ENCODE data around the gene DPYSL3. TPM values are rescaled to one million over a fixed set of nuclear protein-coding genes. Genes with fewer than 3 reads are reported as not detected.

DPYSL3 gene
- total RNA-seq, 1 donor from 2014 or later = 102 TPM

DNA sequence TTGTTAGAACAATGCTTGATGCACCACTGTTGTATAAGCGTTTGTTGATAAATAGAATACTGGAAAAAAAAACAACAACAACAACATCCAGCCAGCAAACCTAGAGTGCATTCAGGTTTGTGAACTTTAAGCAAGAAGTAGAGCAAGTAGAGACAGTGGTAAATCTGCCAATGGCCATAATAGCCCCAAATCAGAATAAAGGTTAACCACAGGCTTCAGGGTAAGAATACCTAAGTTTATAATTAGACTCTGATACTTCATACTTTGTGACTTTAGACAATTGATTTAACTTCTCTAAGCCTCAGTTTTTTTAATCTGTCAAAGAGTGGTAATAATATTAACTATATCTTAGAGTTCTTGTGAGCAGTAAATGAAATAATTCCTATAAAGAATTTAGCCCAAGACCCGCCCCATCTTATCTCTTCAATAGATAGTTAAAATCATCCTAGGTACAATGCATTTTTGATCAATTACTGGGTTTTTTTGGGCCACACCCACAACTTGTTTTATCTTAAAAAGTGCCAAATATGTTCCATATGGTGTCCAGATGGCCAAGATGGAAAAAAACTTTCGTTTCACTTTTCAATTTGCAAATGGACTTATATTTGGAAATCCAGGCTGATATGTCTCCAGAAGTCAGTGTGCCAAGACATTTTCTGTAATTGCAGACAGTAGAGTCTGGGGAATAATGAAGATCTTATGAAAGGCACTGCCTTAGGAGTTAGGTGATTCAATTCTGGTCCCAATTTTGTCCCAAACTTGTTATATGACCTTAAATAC lies 24.5 kb upstream of the DPYSL3 start:
- DNase-seq (ENCODE audit: low read depth, low spot score) = no peak
- Mint-ChIP-seq H3K4me1 (peaks cover 8% of the 10 kb centered on the region), H3K4me3 (no peak overlapping the region), H3K27me3 (ENCODE audit: low read depth) (peaks cover 2% of the 10 kb centered on the region), H3K9me3 (no peaks in the 10 kb centered on the region), H3K36me3 (ENCODE audit: low read depth) (no peaks in the 10 kb centered on the region), H3K27ac (ENCODE audit: unreplicated experiment) (no peak overlapping the region)
- TF ChIP-seq, protein P1, sequence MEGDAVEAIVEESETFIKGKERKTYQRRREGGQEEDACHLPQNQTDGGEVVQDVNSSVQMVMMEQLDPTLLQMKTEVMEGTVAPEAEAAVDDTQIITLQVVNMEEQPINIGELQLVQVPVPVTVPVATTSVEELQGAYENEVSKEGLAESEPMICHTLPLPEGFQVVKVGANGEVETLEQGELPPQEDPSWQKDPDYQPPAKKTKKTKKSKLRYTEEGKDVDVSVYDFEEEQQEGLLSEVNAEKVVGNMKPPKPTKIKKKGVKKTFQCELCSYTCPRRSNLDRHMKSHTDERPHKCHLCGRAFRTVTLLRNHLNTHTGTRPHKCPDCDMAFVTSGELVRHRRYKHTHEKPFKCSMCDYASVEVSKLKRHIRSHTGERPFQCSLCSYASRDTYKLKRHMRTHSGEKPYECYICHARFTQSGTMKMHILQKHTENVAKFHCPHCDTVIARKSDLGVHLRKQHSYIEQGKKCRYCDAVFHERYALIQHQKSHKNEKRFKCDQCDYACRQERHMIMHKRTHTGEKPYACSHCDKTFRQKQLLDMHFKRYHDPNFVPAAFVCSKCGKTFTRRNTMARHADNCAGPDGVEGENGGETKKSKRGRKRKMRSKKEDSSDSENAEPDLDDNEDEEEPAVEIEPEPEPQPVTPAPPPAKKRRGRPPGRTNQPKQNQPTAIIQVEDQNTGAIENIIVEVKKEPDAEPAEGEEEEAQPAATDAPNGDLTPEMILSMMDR (conservative IDR thresholded peaks at IDR 0.05) = no peak

DNA sequence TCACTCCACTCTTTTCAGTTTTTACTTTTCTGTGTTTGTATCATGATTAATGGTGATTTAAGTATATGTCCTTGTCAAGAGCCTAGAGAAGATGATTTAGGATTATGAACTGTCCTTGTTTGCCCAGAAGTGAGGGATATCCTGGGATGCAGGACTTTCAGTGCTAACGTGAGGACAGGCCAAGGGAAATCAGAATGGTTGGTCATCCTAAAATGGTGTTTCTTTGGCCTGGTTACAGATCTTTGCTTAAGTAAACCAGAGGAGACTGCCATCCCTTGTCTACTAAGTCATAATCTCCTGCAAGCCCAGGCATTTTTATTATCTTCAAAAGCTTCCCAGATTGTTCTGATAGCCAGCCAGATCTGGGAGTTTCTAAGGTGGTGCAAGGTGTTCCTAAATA lies 22.3 kb upstream of the DPYSL3 start:
- TF ChIP-seq, protein P1 (conservative IDR thresholded peaks at IDR 0.05) = no peak
- Mint-ChIP-seq H3K4me3 (no peak overlapping the region), H3K27ac (ENCODE audit: unreplicated experiment) (no peak overlapping the region), H3K36me3 (ENCODE audit: low read depth) (no peaks in the 10 kb centered on the region), H3K27me3 (ENCODE audit: low read depth) (peaks cover 2% of the 10 kb centered on the region), H3K9me3 (peaks cover 3% of the 10 kb centered on the region), H3K4me1 (peaks cover 11% of the 10 kb centered on the region)
- DNase-seq (ENCODE audit: low read depth, low spot score) = no peak

DNA sequence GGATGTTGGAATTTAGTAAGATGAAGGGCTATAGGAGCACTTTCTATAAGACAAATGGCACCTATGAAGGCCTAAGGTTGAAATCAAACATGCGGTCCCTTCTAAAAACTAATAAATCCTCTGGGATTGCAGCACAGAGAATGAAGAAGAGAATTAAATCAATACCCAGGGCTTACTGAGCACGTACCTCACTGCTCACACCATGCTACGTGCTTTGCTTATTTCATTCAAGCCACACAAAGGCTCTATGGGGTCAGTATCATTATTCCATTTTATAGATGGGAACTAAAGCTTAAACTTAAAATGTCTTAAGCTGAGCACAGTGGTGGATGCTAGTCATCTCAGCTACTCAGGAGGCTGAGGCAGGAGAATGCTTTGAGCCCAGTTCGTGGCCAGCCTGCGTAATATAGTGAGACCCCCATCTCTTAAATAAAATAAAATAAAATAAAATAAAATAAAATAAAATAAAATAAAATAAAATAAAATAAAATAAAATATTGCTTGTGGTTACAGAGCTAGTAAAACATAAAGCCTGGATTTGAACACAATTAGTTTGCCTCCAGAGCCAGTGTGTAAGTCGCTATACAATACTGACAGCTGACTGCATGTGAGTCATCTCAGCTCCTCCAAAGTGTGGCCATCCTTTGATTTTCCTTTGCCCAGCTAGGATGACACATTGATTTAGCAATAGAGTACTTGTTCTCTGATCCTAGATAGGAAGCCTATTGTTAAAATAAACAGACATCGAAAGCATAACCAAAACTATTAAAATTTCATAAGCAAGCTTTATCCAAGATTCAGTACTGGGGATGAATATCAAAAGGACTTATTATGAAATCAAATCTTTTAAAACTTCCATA lies 20.9 kb upstream of the DPYSL3 start:
- H3K27me3 Mint-ChIP-seq (ENCODE audit: low read depth) = peaks cover 2% of the 10 kb centered on the region
- peaks cover 11% of the 10 kb centered on the region for H3K4me1 Mint-ChIP-seq
- no peak overlapping the region for H3K4me3 Mint-ChIP-seq
- no peak overlapping the region for H3K27ac Mint-ChIP-seq (ENCODE audit: unreplicated experiment)
- no peak for DNase-seq (ENCODE audit: low read depth, low spot score)
- TF ChIP-seq, protein P1 (conservative IDR thresholded peaks at IDR 0.05) = no peak
- H3K36me3 Mint-ChIP-seq (ENCODE audit: low read depth) = no peaks in the 10 kb centered on the region
- H3K9me3 Mint-ChIP-seq = peaks cover 3% of the 10 kb centered on the region

DNA sequence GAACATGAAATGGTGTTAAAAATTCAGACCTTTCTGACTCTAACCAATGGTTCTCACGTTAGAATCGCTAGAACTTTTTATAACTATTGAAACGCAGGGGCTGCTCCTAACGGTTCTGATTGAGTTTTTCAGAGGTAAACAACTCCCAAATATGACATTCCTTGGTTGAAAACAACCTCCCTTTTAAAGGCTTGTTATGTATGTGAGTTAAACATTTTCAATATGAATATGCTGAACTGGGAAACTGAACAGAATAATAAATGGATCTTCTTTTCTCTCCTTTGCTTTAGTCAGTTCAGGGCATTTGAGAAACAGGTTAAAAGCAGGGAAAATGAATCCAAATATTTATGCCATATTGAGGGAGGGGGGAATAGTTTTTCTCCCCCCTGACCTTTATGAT lies 13.2 kb upstream of the DPYSL3 start:
- Mint-ChIP-seq H3K36me3 (ENCODE audit: low read depth) (no peaks in the 10 kb centered on the region), H3K4me1 (peaks cover 6% of the 10 kb centered on the region), H3K4me3 (no peak overlapping the region), H3K27me3 (ENCODE audit: low read depth) (no peaks in the 10 kb centered on the region), H3K27ac (ENCODE audit: unreplicated experiment) (no peak overlapping the region), H3K9me3 (peaks cover 2% of the 10 kb centered on the region)
- no peak for DNase-seq (ENCODE audit: low read depth, low spot score)
- TF ChIP-seq, protein P1 (conservative IDR thresholded peaks at IDR 0.05) = no peak

DNA sequence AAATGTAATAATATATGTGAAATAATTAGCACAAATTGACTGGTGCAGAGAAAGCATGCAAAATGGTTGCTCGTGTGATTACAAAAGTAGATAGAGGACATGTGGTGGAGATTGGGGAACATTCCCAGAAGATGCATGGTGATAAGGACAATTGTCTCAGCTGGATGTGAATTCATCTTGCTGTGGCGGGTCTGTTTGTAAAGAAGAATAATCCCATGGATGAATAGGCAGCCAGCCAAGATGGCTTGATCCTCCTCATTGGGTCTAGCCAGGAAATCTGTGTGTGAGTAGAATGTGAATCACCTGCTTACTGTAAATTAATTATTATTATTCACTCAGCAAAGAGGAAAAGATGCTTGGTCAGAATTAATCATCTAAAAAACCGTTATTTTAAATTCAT lies 12.6 kb upstream of the DPYSL3 start:
- Mint-ChIP-seq H3K4me3 (no peak overlapping the region), H3K4me1 (peaks cover 3% of the 10 kb centered on the region), H3K27ac (ENCODE audit: unreplicated experiment) (no peak overlapping the region), H3K27me3 (ENCODE audit: low read depth) (no peaks in the 10 kb centered on the region), H3K9me3 (no peaks in the 10 kb centered on the region), H3K36me3 (ENCODE audit: low read depth) (no peaks in the 10 kb centered on the region)
- no peak for DNase-seq (ENCODE audit: low read depth, low spot score)
- TF ChIP-seq, protein P1 (conservative IDR thresholded peaks at IDR 0.05) = no peak

Data from neural crest cell (in vitro differentiated cells).